ENCODE data around the gene RALGAPA2.

RALGAPA2 gene

GRCh38 chr20:20535051-20535450 is 177.4 kb downstream of the RALGAPA2 start:
- DNase-seq (ENCODE audit: low read depth), result no peak

- DNase-seq (ENCODE audit: low read depth), result no peak
Measured at GRCh38 chr20:20531283-20531682, 181.2 kb downstream of the RALGAPA2 start.

GRCh38 chr20:20530428-20531151 is 181.9 kb downstream of the RALGAPA2 start:
- DNase-seq (ENCODE audit: low read depth), result no peak

GRCh38 chr20:20529597-20529996 is 182.8 kb downstream of the RALGAPA2 start:
- no peak for DNase-seq (ENCODE audit: low read depth)

- DNase-seq (ENCODE audit: low read depth), result no peak
Measured at GRCh38 chr20:20528861-20529260, 183.6 kb downstream of the RALGAPA2 start.

GRCh38 chr20:20527661-20528060 is 184.8 kb downstream of the RALGAPA2 start:
- DNase-seq (ENCODE audit: low read depth), result no peak

GRCh38 chr20:20525756-20526155 is 186.7 kb downstream of the RALGAPA2 start:
- DNase-seq (ENCODE audit: low read depth), result no peak

- no peak for DNase-seq (ENCODE audit: low read depth)
Measured at GRCh38 chr20:20525214-20525613, 187.2 kb downstream of the RALGAPA2 start.

GRCh38 chr20:20524756-20525155 is 187.7 kb downstream of the RALGAPA2 start:
- no peak for DNase-seq (ENCODE audit: low read depth)

GRCh38 chr20:20521736-20522135 is 190.7 kb downstream of the RALGAPA2 start:
- DNase-seq (ENCODE audit: low read depth), result no peak

- no peak for DNase-seq (ENCODE audit: low read depth)
Measured at GRCh38 chr20:20520776-20521175, 191.7 kb downstream of the RALGAPA2 start.

- no peak for DNase-seq (ENCODE audit: low read depth)
Measured at GRCh38 chr20:20519269-20519668, 193.2 kb downstream of the RALGAPA2 start.

GRCh38 chr20:20518263-20518662 is 194.2 kb downstream of the RALGAPA2 start:
- no peak for DNase-seq (ENCODE audit: low read depth)

- DNase-seq (ENCODE audit: low read depth), result no peak
Measured at GRCh38 chr20:20517296-20517695, 195.1 kb downstream of the RALGAPA2 start.

- no peak for DNase-seq (ENCODE audit: low read depth)
Measured at GRCh38 chr20:20513720-20514119, 198.7 kb downstream of the RALGAPA2 start.

GRCh38 chr20:20505554-20505953 is 206.9 kb downstream of the RALGAPA2 start:
- no peak for DNase-seq (ENCODE audit: low read depth)

GRCh38 chr20:20503777-20504530 is 208.5 kb downstream of the RALGAPA2 start:
- no peak for DNase-seq (ENCODE audit: low read depth)

GRCh38 chr20:20501128-20501527 is 211.3 kb downstream of the RALGAPA2 start:
- no peak for DNase-seq (ENCODE audit: low read depth)

- no peak for DNase-seq (ENCODE audit: low read depth)
Measured at GRCh38 chr20:20500312-20500711, 212.1 kb downstream of the RALGAPA2 start.

- DNase-seq (ENCODE audit: low read depth), result no peak
Measured at GRCh38 chr20:20499439-20499838, 213.0 kb downstream of the RALGAPA2 start.

- DNase-seq (ENCODE audit: low read depth), result no peak
Measured at GRCh38 chr20:20498076-20498861, 214.2 kb downstream of the RALGAPA2 start.

GRCh38 chr20:20497242-20497978 is 215.0 kb downstream of the RALGAPA2 start:
- DNase-seq (ENCODE audit: low read depth), result no peak

Measured in stimulated activated CD8-positive, alpha-beta memory T cell treated with anti-CD3 and anti-CD28 coated beads, Interleukin-7, amount 100 ng/mL, for 24 hours (primary cell).